Measurements from ENCODE around the gene ZMAT5.

Gene ZMAT5

DNA sequence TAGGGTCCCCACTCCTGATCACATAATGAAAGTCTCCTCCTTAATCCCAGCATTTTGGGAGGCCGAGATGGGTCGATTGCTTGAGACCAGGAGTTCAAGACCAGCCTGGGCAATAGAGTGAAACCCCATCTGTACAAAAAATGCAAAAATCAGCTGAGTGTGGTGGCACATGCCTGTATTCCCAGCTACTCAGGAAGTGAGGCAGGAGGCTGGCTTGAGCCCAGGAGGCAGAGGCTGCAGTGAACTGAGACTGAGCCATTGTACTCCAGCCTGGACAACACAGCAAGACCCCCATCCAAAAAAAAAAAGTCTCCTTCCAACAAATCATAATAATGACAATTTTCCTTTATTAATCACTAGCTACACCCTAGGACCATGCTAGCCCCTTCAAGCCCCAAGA lies 15.1 kb downstream of the ZMAT5 start:
- DNase-seq = no peak

DNA sequence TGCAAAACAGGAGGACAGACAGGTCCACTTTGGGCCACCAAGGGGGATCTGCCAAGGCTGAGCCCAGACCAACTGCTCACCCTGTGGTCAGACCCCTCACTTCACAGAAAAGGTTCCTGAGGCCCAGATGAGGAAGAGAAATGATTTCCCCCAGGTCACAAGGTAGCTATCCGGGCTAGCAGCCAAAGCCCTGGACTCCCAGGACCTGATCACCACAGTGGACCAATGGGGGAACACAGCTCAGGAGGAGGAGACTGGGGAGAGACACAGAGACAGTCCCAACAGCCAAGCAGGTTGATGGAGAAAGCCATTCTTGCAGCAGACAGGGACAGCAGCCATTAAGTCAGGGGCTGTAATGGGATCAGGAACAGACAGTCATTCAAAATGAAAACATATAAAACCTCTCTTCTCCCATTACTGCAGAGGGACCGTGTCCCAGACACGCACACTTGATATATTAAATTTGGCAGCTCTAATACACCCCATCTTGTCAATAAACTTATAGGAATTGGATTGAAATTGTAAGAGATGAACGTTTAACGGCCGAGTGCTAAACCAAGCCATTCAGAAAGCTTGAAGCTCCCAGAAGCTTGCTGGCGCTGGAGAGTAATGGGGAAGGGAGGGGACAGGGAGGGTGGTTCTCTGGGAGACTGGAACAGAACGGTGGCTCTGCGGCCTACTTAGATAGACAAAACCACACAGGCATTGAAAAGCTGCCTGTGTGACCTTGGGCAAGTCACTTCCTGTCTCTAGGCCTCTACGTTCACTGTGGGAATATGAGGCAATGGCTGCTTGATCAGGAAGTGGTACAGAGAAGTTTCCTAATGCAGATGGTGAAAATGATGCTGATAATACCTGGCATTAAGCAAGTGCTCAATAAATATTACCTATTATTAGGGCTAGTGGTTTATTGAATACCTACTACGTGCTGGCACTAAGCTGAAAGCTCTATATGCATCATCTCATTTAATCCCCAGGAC lies 16.0 kb downstream of the ZMAT5 start:
- no peak for DNase-seq

DNA sequence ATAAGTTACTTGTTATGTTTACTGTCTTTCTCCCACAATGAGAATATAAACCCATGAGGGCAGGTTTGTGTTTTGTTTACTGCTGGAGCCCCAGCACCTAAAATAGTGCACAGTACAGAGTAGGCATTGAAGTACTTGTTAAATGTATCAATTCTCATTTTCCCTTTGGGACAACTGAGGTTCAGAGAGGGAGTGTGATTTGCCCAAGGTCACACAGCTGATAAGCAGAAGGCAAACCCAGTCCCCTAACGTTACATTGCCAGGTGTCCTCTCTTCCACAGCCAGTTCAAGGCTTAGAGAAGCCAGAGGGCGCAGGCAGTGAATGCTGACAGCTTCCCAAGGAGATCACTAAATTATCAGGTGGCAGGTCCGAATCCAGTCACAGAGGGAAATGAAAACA lies 16.8 kb downstream of the ZMAT5 start:
- DNase-seq = no peak

- no peak for DNase-seq
These were observed 18.4 kb downstream of the ZMAT5 start for GRCh38 chr22:29748248-29748893.

GRCh38 chr22:29747832-29748231 lies 19.0 kb downstream of the ZMAT5 start:
- no peak for DNase-seq

- no peak for DNase-seq
These were observed 21.9 kb downstream of the ZMAT5 start for GRCh38 chr22:29744902-29745301.

DNA sequence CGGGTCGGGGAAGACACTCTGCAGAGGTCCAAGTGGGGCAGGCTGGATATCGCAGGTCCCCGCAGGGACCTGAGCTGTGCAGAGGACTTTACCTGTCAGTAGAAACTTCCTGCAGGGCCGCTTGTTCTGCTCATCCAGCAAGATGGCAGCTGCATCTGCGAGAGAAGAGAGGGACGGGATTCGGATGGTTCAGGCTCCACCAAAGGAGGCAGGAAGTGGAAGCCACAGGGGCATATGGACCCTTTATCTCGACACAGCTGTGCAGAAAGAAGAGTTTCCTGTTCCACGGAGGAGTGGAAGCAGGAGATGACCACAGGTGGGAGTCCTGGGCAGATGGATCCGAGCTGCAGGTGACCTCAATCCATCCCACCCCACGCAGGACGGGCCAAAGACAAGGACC lies 24.5 kb downstream of the ZMAT5 start:
- no peak for DNase-seq

DNA sequence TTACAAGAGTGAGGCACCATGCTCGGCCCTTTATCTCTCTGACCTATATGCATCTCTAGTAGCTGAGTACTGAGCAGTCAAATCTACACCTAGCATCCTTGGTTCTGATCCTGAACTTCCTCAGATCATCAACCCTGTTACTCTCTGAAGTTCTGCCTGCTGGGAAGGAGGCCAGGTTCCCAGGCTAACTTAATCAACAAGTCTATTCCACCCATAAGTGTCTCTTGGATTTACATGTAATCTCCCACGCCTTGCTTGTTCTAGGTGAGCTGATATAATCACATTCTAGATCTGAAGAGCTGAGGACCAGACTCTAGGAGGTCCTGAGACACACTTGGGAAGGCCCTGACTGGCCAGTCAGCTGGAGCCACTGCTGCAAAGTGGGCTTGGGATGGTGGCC lies 24.9 kb downstream of the ZMAT5 start:
- DNase-seq = no peak

- DNase-seq = no peak
These were observed 26.6 kb downstream of the ZMAT5 start for GRCh38 chr22:29740216-29740615.

GRCh38 chr22:29739346-29739875 lies 27.4 kb downstream of the ZMAT5 start:
- DNase-seq = no peak

- DNase-seq = no peak
These were observed 28.5 kb downstream of the ZMAT5 start for GRCh38 chr22:29738118-29738815.

DNA sequence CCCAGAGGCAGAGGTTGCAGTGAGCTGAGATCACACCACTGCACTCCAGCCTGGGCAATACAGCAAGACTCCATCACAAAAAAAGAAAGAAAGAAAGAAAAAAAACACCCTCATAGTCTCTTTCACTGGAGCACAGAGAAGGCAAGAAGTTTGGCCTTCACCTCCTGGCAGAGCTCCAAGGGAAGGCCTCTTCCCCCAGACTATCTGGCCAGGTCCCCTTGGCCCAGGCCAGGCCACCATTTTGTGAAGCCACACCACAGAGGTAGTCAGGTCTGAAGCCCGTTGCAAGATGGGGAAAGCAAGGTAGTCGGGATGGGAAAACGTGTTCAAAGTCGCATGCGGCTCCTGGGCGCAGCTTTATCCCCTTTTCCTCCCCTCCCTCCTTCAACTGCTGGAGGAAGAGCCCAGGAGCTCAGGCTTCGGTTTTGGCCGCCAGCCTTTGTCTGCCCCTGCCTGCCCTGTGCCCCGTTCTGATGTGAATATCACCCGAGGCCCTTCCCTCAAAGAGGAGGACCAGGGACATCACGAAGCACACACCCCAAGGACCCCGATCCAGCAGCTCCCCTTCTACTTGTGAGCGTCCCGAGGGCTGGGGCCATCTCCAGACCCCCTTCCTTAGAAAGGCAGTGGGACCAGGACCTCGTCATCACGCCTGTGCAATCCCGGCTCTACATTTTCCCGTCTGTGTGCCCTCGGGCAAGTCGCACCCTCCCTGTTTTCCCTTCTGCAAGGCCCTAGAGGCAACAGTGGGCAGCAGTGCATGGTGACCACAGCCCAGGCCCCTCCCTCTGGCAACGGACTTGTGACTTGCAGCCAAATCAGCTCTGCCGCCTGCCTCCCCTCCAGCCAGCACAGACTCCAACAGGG lies 29.3 kb downstream of the ZMAT5 start:
- no peak for DNase-seq

- DNase-seq = no peak
These were observed 31.4 kb downstream of the ZMAT5 start for GRCh38 chr22:29735416-29735815.

GRCh38 chr22:29734838-29735237 lies 32.0 kb downstream of the ZMAT5 start:
- DNase-seq = no peak

GRCh38 chr22:29734406-29734805 lies 32.4 kb downstream of the ZMAT5 start:
- DNase-seq = no peak

DNA sequence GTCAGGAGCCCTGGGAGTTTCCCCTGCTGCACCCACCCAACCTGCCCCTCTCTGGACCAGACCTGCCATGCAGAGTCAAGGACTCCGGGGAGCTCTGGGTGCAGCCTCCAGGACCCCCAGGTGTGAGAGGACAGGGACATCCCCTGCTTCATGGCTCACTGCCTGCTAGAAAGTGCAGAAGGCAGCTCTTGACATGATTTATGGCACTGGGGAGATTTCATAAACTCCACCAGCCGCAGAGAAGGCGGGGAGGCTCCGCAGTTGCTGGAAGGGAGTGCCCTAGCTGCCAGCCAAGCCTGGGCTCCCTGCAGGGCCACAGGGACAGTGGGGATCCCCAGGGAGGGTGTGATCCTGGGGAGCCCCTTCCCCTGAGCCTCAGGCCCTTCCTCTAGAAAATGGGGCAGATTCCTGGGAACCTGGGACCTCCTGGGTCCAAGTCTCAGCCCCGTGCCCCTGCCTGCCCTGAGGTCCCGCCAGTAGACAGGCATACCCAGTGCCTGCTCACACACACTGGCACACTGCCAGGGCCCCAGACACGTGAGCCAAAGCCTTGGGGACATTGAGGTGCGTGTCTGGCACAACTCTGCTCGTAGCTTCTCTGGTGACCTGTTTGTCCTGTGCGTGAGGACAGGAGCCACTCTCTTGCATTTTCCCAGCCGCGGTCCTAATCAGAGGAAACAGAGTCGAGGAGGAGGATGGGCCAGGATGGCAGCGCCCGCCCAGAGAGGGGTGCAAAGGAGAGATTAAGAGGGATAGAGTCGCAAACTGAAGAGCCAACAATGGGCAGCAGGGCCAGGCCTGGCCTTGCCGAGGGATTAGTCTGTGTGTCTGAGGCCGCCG lies 33.2 kb downstream of the ZMAT5 start:
- no peak for DNase-seq

DNA sequence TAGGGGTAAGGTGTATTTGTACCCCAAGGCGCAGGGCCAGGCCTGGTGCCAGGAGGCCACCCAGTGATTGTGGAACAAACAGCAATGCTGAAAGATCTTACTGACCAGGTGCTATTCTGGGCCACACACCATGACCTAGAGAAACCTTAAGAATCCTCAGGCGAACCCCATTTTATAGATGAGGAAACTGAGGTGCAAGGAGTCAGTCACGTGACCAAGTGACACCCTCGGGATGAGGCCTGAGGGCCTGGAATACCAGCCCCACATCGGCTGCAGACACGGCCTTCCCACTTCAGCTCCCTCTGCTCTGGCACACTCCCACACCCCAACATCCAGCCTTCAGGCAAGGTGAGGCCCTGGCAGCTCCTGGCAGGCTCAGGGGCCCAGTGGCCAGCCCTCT lies 33.9 kb downstream of the ZMAT5 start:
- DNase-seq = no peak

DNA sequence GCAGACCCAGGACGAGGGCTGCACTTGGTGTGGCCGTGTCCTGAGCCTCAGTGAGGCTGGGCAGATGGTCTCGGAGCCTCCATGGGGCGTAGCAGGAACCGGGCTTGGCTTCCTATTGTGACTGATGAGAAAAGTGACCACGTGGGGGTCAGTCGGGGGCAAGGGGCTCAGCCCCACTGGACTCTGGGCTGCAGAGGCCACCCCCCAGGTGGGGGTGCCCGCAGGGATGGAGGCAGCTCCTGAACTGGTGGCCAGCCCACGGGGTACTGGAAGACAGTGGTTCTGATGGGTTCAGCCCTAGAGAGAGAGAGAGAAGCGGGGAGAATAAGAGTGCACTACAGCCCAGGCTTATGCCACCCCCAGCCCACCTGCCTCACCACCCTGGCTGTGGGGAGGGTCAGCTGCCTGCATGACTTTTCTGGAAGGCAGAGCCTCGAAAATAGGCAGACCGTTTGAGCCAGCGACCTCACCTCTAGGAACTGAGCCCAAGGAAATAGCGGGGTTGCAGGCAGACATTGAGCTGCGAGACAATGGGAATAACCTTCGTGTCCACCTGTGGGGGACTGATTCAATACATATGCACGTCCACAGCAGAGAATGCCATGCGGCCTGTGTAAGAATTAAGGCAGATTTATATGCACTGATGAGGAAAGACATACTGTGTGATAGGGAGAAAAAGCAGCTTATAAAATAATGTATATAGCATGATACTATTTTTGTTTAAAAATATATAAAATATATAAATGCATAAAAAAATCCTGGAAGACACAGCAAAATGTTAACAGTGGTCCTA lies 35.6 kb downstream of the ZMAT5 start:
- no peak for DNase-seq

DNA sequence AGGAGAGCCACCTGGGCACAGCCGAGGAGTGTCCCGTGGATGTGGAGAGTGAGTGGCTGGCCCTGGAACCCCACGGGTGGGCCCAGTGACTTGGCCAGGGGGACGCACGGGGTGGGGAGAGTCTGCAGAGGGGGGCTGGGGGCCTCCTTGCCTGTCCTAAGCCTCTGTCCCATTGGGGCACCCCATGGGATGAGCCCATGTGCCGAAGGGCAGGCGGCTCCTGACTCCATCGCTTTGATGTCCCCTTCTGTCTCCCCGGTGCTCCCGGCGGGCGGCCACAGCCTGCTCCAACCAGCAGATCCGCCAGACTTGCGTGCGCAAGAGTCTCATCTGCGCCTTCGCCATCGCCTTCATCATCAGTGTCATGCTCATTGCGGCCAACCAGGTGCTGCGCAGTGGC lies 37.6 kb downstream of the ZMAT5 start:
- DNase-seq = no peak

- DNase-seq = no peak
These were observed 39.7 kb downstream of the ZMAT5 start for GRCh38 chr22:29727131-29727523.

Data from activated naive CD4-positive, alpha-beta T cell treated with anti-CD3 and anti-CD28 coated beads, Interleukin-2, amount 50 U/mL, for 16 hours (primary cell).